ENCODE measurements around the gene C10orf143. TPM values are rescaled to one million over a fixed set of nuclear protein-coding genes. Genes with fewer than 3 reads are reported as not detected.
A peak's percentile ranks its signal among the peaks of the same experiment; 100 is the strongest.

The C10orf143 gene
- total and polyA plus RNA-seq, 2 experiments from 2014 or later = 0.21 to 3.7 TPM

DNA sequence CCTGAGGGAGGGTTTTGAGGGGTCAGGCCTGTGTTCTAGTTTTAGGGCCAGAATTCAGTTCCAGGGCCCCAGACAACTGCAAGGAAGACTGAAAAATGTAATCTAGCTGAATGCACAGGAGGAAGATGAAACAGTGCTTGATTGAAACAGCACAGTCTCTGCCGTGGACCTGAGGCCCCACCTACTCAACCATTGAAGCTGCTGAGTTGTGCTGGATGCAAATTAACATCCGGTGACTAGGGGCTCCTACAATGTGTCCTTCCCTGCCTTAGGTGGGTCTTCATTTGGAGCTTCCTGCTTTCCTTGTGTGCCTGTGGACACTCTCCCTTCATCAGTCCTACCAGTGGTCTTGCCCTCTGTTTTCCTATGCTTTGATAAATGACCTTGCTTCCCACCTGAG is 31.2 kb upstream of the C10orf143 start:
- peaks cover 35% of the 10 kb centered on the region for H3K4me1 Mint-ChIP-seq
- H3K27me3 Mint-ChIP-seq (ENCODE audit: insufficient read depth, low read depth, poor library complexity) = no peaks in the 10 kb centered on the region
- Histone ChIP-seq H2AFZ (no peak overlapping the region), H3K27me3 (ENCODE audit: insufficient read depth) (no peaks in the 10 kb centered on the region), H3K4me3 (no peak overlapping the region), H3K4me1 (ENCODE audit: insufficient read depth) (peaks cover 19% of the 10 kb centered on the region; the same call in 1 of the 2 replicates), H3K27ac (ENCODE audit: low read depth) (peak overlapping the region; percentile 63), H3K79me2 (replicated peaks; ENCODE audit: insufficient read depth) (peaks cover 100% of the 10 kb centered on the region), H3K4me2 (peak overlapping the region; percentile 40; the same call in 1 of the 2 replicates), H3K36me3 (ENCODE audit: insufficient read depth) (peaks cover 12% of the 10 kb centered on the region), H4K20me1 (replicated peaks; ENCODE audit: insufficient read depth) (peaks cover 74% of the 10 kb centered on the region), H3F3A (replicated peaks; ENCODE audit: low read depth) (no peaks in the 10 kb centered on the region), H3K9me2 (ENCODE audit: insufficient read depth) (no peaks in the 10 kb centered on the region)
- H3K9me3 Mint-ChIP-seq = no peaks in the 10 kb centered on the region
- ATAC-seq (no peak), DNase-seq (ENCODE audit: low spot score) (no peak)
- H3K4me3 Mint-ChIP-seq = no peak overlapping the region
- H3K36me3 Mint-ChIP-seq (ENCODE audit: low read depth) = peaks cover 42% of the 10 kb centered on the region
- TF ChIP-seq ZNF331 (CRISPR knock-in tag; IDR thresholded peaks at IDR 0.05; ENCODE audit: low read depth) (no peak), CREB1 (CRISPR knock-in tag; IDR thresholded peaks at IDR 0.05; ENCODE audit: low read depth) (no peak), POLR2AphosphoS5 (IDR thresholded peaks at IDR 0.05; ENCODE audit: low read depth) (no peak), EZH2 (IDR thresholded peaks at IDR 0.05; ENCODE audit: low read depth, unreplicated experiment) (no peak), ZNF114 (CRISPR knock-in tag; IDR thresholded peaks at IDR 0.05) (no peak), EZH2phosphoT487 (IDR thresholded peaks at IDR 0.05; ENCODE audit: unreplicated experiment) (no peak), JUNB (IDR thresholded peaks at IDR 0.05; ENCODE audit: unreplicated experiment) (no peak), STAT1 (IDR thresholded peaks at IDR 0.05; ENCODE audit: unreplicated experiment) (no peak), NANOG (IDR thresholded peaks at IDR 0.05; ENCODE audit: borderline replicate concordance) (no peak)
- TF ChIP-seq, protein P1, sequence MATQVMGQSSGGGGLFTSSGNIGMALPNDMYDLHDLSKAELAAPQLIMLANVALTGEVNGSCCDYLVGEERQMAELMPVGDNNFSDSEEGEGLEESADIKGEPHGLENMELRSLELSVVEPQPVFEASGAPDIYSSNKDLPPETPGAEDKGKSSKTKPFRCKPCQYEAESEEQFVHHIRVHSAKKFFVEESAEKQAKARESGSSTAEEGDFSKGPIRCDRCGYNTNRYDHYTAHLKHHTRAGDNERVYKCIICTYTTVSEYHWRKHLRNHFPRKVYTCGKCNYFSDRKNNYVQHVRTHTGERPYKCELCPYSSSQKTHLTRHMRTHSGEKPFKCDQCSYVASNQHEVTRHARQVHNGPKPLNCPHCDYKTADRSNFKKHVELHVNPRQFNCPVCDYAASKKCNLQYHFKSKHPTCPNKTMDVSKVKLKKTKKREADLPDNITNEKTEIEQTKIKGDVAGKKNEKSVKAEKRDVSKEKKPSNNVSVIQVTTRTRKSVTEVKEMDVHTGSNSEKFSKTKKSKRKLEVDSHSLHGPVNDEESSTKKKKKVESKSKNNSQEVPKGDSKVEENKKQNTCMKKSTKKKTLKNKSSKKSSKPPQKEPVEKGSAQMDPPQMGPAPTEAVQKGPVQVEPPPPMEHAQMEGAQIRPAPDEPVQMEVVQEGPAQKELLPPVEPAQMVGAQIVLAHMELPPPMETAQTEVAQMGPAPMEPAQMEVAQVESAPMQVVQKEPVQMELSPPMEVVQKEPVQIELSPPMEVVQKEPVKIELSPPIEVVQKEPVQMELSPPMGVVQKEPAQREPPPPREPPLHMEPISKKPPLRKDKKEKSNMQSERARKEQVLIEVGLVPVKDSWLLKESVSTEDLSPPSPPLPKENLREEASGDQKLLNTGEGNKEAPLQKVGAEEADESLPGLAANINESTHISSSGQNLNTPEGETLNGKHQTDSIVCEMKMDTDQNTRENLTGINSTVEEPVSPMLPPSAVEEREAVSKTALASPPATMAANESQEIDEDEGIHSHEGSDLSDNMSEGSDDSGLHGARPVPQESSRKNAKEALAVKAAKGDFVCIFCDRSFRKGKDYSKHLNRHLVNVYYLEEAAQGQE (IDR thresholded peaks at IDR 0.05; ENCODE audit: unreplicated experiment) = no peak
- TF ChIP-seq, protein P2, sequence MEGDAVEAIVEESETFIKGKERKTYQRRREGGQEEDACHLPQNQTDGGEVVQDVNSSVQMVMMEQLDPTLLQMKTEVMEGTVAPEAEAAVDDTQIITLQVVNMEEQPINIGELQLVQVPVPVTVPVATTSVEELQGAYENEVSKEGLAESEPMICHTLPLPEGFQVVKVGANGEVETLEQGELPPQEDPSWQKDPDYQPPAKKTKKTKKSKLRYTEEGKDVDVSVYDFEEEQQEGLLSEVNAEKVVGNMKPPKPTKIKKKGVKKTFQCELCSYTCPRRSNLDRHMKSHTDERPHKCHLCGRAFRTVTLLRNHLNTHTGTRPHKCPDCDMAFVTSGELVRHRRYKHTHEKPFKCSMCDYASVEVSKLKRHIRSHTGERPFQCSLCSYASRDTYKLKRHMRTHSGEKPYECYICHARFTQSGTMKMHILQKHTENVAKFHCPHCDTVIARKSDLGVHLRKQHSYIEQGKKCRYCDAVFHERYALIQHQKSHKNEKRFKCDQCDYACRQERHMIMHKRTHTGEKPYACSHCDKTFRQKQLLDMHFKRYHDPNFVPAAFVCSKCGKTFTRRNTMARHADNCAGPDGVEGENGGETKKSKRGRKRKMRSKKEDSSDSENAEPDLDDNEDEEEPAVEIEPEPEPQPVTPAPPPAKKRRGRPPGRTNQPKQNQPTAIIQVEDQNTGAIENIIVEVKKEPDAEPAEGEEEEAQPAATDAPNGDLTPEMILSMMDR (conservative IDR thresholded peaks at IDR 0.05; ENCODE audit: low read depth in 2 of 2) = no peak
- TF ChIP-seq, protein P3, sequence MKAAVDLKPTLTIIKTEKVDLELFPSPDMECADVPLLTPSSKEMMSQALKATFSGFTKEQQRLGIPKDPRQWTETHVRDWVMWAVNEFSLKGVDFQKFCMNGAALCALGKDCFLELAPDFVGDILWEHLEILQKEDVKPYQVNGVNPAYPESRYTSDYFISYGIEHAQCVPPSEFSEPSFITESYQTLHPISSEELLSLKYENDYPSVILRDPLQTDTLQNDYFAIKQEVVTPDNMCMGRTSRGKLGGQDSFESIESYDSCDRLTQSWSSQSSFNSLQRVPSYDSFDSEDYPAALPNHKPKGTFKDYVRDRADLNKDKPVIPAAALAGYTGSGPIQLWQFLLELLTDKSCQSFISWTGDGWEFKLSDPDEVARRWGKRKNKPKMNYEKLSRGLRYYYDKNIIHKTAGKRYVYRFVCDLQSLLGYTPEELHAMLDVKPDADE (IDR thresholded peaks at IDR 0.05) = no peak
- TF ChIP-seq, protein P4, sequence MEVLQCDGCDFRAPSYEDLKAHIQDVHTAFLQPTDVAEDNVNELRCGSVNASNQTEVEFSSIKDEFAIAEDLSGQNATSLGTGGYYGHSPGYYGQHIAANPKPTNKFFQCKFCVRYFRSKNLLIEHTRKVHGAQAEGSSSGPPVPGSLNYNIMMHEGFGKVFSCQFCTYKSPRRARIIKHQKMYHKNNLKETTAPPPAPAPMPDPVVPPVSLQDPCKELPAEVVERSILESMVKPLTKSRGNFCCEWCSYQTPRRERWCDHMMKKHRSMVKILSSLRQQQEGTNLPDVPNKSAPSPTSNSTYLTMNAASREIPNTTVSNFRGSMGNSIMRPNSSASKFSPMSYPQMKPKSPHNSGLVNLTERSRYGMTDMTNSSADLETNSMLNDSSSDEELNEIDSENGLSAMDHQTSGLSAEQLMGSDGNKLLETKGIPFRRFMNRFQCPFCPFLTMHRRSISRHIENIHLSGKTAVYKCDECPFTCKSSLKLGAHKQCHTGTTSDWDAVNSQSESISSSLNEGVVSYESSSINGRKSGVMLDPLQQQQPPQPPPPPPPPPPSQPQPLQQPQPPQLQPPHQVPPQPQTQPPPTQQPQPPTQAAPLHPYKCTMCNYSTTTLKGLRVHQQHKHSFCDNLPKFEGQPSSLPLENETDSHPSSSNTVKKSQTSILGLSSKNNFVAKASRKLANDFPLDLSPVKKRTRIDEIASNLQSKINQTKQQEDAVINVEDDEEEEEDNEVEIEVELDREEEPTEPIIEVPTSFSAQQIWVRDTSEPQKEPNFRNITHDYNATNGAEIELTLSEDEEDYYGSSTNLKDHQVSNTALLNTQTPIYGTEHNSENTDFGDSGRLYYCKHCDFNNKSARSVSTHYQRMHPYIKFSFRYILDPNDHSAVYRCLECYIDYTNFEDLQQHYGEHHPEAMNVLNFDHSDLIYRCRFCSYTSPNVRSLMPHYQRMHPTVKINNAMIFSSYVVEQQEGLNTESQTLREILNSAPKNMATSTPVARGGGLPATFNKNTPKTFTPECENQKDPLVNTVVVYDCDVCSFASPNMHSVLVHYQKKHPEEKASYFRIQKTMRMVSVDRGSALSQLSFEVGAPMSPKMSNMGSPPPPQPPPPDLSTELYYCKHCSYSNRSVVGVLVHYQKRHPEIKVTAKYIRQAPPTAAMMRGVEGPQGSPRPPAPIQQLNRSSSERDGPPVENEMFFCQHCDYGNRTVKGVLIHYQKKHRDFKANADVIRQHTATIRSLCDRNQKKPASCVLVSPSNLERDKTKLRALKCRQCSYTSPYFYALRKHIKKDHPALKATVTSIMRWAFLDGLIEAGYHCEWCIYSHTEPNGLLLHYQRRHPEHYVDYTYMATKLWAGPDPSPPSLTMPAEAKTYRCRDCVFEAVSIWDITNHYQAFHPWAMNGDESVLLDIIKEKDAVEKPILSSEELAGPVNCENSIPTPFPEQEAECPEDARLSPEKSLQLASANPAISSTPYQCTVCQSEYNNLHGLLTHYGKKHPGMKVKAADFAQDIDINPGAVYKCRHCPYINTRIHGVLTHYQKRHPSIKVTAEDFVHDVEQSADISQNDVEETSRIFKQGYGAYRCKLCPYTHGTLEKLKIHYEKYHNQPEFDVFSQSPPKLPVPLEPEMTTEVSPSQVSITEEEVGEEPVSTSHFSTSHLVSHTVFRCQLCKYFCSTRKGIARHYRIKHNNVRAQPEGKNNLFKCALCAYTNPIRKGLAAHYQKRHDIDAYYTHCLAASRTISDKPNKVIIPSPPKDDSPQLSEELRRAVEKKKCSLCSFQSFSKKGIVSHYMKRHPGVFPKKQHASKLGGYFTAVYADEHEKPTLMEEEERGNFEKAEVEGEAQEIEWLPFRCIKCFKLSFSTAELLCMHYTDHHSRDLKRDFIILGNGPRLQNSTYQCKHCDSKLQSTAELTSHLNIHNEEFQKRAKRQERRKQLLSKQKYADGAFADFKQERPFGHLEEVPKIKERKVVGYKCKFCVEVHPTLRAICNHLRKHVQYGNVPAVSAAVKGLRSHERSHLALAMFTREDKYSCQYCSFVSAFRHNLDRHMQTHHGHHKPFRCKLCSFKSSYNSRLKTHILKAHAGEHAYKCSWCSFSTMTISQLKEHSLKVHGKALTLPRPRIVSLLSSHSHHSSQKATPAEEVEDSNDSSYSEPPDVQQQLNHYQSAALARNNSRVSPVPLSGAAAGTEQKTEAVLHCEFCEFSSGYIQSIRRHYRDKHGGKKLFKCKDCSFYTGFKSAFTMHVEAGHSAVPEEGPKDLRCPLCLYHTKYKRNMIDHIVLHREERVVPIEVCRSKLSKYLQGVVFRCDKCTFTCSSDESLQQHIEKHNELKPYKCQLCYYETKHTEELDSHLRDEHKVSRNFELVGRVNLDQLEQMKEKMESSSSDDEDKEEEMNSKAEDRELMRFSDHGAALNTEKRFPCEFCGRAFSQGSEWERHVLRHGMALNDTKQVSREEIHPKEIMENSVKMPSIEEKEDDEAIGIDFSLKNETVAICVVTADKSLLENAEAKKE (CRISPR knock-in tag; IDR thresholded peaks at IDR 0.05) = no peak
- H3K27ac Mint-ChIP-seq = peak overlapping the region; percentile 70

Data from GM23338 (cell line).